Transverse colon (tissue), 4 donors: ENCODE data around the gene ADNP.

Experiments
- CTCF ChIP-seq, 5 experiments: fragments of 200-600 bp in 3 of 5; fragments of 450-650 bp in 2 of 5; sonication (generic) in 3 of 5; IDR thresholded peaks; 1 replicate in 2 of 5; 2 replicates in 3 of 5; pipeline ENCODE4 v1.5.1; 2016 to 2017; ENCODE audit warnings: antibody characterized with exemption in 5 of 5, inconsistent platforms in 3 of 5, mild to moderate bottlenecking in 2 of 5, moderate library complexity in 1 of 5
- EP300 ChIP-seq: sonication (generic); formaldehyde crosslinking; IDR thresholded peaks from one replicate; pipeline ENCODE4 v1.6.1; 2017; ENCODE audit warnings: antibody characterized with exemption, low read depth
- POLR2A ChIP-seq: fragments of 450-650 bp; IDR thresholded peaks from one replicate; pipeline ENCODE4 v1.6.1; 2016; ENCODE audit warnings: antibody characterized with exemption, mild to moderate bottlenecking, moderate library complexity
- POLR2AphosphoS5 ChIP-seq, 3 donors: sonication (generic); formaldehyde crosslinking; IDR thresholded peaks; one replicate each; pipeline ENCODE4 v1.6.1; 2016; ENCODE audit warnings: antibody characterized with exemption in 3 of 3

- TF ChIP-seq POLR2A (no peak), CTCF (IDR thresholded peaks at IDR 0.05) (no peak), EP300 (no peak), POLR2AphosphoS5 (IDR thresholded peaks at IDR 0.05) (no peak)
Observed at GRCh38 chr20:50920997-50921396, 10.2 kb downstream of the ADNP start.
